ENCODE measurements around the gene DSCAML1.

- TF ChIP-seq BHLHE40 (IDR thresholded peaks at IDR 0.05; ENCODE audit: borderline replicate concordance) (no peak), CTBP1 (IDR thresholded peaks at IDR 0.05; ENCODE audit: borderline replicate concordance) (no peak), FOXA1 (IDR thresholded peaks at IDR 0.05) (no peak), ELF4 (IDR thresholded peaks at IDR 0.05) (no peak), SP1 (IDR thresholded peaks at IDR 0.05) (no peak), FOXM1 (IDR thresholded peaks at IDR 0.05; ENCODE audit: borderline replicate concordance) (no peak)
Measured at GRCh38 chr11:117816151-117816741, 19.2 kb upstream of the DSCAML1 start.
